ENCODE data around the gene TMEM209.
"Not testable (repeated sequence)": the region's sequence is repeated elsewhere in the genome, so short reads cannot be mapped to it uniquely, and the experiment has no call there.

The TMEM209 gene

DNA sequence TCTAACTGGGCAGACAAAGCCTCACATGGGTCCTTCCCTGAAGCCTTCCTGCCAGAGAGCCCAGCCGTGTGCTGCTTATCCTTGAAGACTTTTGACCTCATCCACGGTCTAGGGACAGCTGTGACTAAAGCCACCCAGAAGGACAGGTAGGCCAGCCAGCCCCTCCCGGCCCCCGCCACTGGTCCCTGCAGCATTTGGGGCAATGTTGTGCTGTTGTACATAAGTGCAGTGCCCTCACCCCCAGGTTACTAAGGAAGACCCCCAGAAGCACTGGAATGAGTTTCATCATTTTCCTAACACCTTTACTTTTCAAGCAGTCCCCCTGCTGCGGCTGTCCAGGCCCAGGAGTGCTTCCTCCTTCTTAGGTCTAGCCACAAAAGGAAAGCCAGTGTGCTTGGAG, 43.0 kb downstream of the TMEM209 start:
- DNase-seq (ENCODE audit: low read depth in 2 of 2) = no peak

- DNase-seq (ENCODE audit: low read depth in 2 of 2) = no peak
Measured at GRCh38 chr7:130160455-130160854, 44.8 kb downstream of the TMEM209 start.

GRCh38 chr7:130160023-130160422, 45.2 kb downstream of the TMEM209 start:
- no peak for DNase-seq (ENCODE audit: low read depth in 2 of 2)

- no peak for DNase-seq (ENCODE audit: low read depth in 2 of 2)
Measured at GRCh38 chr7:130157700-130158099, 47.5 kb downstream of the TMEM209 start.

DNA sequence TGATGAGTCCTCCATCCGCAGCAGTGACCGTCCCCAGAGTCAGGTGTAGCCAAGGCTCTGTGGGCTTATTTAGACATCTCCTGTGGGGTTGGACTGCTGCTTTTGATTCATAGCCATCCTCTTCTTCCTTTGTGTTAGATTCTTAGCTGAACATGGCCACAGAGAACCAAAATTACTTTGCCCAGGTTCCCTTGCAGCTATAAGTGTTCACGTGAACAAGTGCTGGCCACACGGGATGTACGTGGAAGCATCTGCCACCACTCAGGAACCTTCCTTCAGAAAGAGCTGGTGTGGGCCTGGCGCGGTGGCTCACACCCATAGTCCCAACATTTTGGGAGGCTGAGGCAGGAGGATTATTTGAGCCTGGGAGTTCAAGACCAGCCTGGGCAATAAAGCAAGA, 49.1 kb downstream of the TMEM209 start:
- DNase-seq (ENCODE audit: low read depth in 2 of 2) = no peak

DNA sequence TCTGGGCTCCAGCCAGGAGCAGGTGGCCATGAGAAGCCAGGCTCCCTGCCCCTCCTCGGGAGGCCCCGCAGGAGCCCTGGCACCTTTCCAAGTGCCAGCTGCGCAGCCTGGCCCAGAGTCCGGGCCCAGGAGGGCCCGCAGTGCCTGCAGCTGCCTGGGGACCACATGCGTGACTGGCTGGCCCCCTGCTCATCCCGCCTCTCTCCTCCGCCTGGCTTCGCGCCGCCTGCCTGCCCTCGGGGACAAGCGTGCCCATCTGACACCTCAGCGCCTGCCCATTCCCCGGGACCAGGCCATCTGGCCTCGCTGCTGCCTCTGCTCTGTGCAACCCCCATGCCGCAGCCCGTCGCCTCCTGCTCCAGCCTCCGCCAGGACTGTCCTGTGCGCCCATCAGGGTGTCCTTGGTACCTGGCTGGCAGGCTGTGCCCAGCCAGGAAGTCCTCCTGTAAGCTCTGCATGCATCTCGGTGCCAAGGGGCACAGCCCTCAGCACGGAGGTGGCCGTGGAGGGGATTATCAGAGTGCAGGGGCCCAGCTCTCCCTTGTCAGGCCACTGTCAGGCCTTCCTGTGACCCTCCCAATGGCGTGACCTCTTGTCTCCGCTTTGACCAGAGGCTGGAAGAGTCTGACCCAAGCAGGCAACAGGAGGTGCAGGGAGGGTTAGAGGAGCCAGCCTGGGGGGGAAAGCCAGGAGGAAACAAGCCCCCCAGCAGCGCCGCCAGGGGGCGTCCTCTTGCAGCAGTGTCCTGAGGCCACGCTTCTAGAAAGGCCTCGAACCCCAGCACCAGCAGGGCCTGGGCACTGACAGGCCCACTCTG, 50.5 kb downstream of the TMEM209 start:
- DNase-seq (ENCODE audit: low read depth in 2 of 2) = no peak

DNA sequence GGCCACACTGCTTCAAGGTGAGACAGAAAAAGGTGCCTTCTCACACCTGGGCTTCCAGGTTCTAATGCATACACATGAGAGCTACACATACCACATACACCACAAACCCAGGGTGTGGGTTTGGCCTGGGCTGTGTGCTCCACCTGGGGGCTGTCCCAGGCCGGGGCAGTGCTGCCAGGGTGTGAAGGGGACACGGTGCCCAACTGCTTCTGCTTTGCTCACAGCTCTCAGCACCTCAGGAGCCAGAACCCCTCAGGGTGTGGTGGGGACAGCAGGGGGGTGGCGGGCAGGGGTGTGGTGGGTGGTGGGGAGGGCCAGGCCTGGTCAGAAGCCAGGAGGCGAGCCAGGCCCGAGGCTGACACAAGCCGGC, 51.1 kb downstream of the TMEM209 start:
- no peak for DNase-seq (ENCODE audit: low read depth in 2 of 2)

DNA sequence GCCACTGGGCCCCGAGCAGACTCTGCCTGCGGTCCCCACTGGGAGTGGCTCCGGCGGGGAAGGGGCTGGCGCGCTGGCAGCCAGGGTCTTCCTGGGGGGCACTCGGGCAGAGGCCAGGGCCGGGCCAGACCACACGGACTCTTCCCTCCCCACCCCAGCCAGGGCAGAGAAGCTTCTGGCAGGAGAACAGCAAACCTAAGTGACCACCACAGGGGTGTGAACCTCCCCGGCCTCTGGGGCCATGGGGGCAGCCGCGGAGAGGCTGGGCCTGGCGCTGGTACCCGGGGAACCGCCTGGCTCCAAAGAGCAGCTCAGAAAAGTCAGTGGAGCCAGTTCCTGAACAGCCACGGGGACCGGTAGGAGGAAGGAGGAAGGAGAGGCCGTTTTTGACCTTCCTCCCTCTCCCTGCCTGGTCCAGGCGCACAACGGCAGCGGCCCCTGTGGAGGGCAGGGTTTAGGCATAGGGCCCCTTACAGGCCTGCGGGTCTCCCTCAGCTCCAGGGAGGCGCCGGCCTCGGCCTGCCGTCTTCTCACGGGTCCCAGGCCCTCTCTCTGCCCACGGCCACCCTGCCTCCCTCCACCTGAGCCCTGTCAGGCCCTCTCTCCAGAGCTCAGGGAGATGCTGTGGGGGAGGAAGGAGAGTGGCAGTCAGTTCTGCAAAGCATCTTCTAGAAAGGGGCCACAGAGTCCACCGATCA, 51.8 kb downstream of the TMEM209 start:
- no peak for DNase-seq (ENCODE audit: low read depth in 2 of 2)

DNA sequence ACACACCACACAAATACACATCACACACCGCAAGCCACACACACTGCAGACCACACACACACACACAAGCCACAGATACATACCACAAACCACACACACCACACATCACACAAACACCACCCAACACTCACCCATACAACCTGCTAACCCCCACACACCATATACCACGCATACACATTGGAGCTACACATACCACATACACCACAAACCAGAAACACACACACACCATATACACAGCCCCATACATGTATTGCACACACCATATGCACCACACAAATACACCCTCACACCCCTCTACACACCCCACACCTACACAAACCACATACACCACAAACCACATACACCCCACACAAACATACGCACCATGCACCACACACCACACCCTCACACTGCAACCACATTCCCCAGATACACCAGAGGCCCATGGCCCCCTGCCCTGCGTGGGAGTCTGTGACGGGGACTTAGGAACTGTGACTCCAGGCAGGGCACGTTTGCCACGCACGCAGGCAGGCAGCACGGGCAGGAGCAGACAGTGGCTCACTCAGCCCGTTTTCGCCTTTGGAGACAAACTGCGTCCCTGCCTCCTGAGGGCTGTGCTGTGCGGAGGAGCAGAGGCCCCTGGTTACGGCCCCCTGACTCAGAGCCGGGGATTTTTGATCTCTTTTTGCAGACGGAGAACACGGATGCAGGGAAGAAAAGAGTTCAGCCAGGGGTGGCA, 52.6 kb downstream of the TMEM209 start:
- DNase-seq (ENCODE audit: low read depth in 2 of 2) = no peak

DNA sequence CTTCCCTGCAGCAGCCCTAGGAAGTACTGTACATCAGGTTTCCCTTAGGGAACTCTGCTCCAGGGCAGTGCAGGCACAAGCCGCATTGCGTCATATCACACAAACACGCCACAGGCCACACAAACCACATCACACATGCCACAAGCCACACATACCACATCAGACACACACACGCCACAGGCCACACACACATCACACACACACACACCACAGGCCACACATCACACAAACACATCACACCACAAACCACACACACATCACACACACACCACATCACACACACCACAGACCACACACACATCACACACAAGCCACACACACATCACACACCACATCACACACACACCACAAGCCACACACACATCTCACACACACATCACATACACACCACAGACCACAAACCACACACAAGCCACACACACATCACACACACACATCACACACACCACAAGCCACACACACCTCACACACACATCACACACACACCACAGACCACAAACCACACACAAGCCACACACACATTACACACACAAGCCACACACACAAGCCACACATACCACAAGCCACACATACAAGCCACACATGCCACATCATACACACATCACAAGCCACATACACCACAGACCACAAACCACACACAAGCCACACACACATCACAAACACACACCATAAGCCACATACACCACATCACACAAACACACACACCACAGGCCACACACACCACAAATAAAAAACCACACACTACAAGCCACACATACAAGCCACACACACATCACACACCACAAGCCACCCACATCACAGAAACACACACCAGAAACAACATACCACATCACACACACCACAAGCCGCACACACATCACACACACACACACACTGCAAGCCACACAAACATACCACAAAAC, 53.4 kb downstream of the TMEM209 start:
- DNase-seq (ENCODE audit: low read depth in 2 of 2) = peak; percentile 13 to 18

DNA sequence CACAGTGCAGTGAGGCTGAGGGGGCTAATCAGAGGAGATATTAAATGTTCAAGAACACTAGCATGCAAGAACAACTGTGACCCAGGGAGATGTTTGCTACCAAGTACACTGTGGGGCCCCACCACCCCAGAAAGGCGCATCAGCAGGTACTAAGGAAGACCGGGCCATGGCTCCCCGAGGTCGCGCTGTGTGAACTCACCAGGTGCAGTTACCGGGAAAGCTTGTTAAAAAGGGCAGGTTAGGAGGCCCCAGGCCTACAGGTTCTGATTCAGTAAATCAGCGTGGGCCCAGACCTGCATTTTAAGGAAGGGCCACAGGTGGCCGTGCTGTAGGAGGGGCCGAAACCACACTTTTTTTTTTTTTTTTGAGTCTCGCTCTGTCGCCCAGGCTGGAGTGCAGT, 54.6 kb downstream of the TMEM209 start:
- DNase-seq (ENCODE audit: low read depth in 2 of 2) = no peak

- DNase-seq (ENCODE audit: low read depth in 2 of 2) = no peak
Measured at GRCh38 chr7:130149281-130150139, 55.7 kb downstream of the TMEM209 start.

GRCh38 chr7:130148561-130148960, 56.6 kb downstream of the TMEM209 start:
- no peak for DNase-seq (ENCODE audit: low read depth in 2 of 2)

DNA sequence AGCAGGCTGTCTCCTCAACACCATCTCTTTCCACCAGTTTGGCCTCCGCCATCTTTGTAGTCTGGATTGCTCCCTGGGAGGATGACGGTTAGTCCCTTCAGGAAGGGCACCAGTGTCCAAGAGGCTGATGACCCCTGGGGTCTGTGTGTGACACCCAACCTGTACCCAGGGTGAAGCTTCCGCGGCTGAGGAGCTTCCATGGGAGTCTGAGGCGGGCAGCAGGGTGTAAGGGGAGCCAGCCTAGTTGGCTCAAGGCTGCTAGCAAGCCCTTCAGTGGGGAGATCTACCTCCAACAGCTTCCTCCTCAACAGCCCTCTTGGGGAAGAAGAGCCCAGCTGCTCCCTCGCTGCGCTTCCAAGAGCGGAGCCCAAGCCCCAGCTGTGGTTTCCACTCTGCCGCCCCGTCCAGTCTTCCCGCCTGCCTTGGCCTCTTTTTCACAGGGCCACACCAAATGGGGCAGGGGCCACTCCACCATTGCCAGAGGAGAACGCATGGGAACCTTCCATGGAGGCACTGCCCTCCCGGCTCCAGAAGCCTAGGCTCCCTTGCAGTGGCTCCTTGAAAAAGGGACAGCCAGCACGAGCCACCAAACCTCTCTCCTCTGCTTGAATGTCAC, 57.4 kb downstream of the TMEM209 start:
- no peak for DNase-seq (ENCODE audit: low read depth in 2 of 2)

DNA sequence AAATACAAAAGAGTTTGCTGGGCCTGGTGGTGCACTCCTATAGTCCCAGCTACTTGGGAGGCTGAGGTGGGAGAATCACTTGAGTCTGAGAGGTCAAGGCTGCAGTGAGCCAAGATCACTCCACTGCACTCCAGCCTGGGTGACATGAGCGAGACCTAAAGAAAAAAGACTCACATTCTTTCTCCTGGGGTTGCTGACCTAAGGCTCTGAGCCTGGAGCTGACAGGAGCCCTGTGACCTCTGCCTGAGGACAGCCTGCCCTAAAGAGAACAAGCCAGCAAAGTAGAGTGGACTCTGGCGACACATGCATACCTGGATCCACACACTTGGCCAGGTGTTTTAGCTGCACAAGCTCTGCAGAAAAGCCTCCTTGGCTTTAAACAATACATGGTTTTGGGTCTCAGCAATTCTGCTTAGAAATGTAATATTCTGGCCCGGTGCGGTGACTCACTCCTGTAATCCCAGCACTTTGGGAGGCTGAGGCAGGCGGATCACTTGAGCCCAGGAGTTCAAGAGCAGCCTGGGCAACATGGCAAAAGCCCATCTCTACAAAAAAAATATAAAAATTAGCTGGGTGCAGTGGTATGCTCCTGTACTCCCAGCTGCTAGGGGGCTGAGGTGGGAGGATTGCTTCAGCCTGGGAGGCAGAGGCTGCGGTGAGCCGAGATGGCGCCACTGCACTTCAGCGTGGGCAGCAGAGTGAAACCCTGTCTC, 58.4 kb downstream of the TMEM209 start:
- DNase-seq (ENCODE audit: low read depth in 2 of 2) = no peak

DNA sequence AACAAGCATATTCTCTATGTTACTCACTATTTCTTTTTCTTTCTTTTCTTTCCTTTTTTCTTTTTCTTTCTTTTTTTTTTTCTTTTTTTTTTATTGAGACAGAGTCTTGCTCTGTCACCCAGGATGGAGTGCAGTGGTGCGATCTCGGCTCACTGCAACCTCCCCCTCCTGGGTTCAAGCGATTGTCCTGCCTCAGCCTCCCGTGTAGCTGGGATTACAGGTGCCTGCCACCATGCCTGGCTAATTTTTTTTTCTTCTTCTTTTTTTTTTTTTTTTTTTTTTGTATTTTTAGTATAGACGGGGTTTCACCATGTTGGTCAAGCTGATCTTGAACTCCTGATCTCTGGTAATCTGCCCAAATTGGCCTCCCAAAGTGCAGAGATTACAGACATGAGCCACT, 59.1 kb downstream of the TMEM209 start:
- not testable (repeated sequence) for DNase-seq (ENCODE audit: low read depth in 2 of 2)

DNA sequence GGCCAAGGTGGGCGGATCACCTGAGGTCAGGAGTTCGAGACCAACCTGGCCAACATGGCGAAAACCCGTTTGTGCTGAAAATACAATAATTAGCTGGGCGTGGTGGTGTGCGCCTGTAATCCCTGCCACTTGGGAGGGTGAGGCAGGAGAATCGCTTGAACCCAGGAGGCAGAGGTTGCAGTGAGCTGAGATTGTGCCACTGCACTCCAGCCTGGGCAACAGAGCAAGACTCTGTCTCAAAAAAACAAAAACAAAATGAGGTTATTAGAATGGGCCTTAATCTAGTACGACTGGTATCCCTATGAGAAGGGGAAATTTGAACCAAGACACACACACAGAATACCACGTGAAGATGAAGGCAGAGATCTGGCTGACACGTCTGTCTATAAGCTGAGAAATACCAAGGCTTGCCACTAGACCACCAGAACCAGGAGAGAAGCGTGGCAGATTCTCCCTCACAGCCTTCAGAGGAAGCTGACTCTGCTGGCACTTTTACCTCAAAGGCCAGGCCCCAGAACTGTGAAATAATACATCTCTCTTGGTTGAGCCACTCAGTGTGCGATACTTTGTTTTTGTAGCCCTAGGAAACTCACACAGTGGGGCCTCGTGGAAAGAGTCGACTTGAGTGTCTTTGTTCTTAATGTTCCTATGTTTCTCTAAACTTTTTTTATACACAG, 59.6 kb downstream of the TMEM209 start:
- DNase-seq (ENCODE audit: low read depth in 2 of 2) = no peak

GRCh38 chr7:130144312-130145171, 60.7 kb downstream of the TMEM209 start:
- no peak for DNase-seq (ENCODE audit: low read depth in 2 of 2)

All from stimulated activated CD8-positive, alpha-beta memory T cell treated with anti-CD3 and anti-CD28 coated beads, Interleukin-7, amount 100 ng/mL, for 4 hours (primary cell).